GM12891 (cell line): ENCODE data around the gene ARHGAP40.

ENCODE experiments used
- POLR2A ChIP-seq: IDR thresholded peaks from 2 replicates; pipeline ENCODE4 v1.6.1; 2011; ENCODE audit warnings: low read depth, low read length, control low read depth
- POLR2AphosphoS5 ChIP-seq: IDR thresholded peaks from 2 replicates; pipeline ENCODE4 v1.6.1; 2011; ENCODE audit warnings: low read depth, low read length, control low read depth
- POU2F2 ChIP-seq: IDR thresholded peaks from 2 replicates; pipeline ENCODE4 v1.6.1; 2011; ENCODE audit warnings: low read depth, mild to moderate bottlenecking, control low read depth, low read length, moderate library complexity
- SPI1 ChIP-seq: IDR thresholded peaks from 2 replicates; pipeline ENCODE4 v1.6.1; 2011; ENCODE audit warnings: low read depth, low read length, control low read depth
- TAF1 ChIP-seq: IDR thresholded peaks from 2 replicates; pipeline ENCODE4 v1.6.1; 2011; ENCODE audit warnings: low read depth, low read length, control low read depth

DNA sequence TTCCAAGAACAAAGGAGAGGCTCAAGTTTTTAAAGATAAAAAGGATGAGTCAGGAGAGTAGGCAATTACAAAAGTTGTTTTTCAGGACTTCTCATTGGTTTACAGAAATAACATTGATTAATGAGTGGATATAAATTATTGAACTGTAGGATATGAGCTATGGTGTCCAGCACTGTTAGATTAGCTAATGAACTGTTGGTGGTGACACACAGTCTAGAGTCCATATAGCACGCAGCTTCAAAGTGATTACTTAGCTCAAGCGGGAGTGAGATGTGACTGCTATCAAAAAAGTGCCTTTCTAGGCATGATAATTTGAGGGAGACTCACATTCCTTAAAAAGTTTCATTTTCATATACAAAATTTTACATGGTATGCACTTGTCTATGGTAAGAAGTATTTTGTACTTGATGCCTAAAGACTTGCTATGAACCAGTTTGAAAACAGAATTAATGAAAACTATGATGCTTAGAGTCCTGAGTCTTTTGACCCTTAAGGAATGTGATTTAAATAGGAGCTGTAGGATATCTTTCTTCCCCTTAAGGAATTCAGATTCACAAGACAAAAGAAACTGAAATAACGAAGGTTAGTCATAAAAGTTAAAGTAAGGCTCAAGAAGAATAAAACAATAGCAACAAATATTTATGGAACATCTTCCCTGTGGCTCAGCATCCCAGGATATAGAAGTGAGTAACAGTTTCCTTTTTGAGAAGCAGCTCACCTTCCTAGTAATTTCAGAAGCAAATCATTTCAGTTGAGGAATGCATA is 42.8 kb upstream of the ARHGAP40 start:
- TF ChIP-seq TAF1 (no peak), POLR2AphosphoS5 (no peak), POLR2A (no peak), SPI1 (no peak), POU2F2 (no peak)
